H1 (cell line): ENCODE data around the gene SYT2. TPM values are rescaled to one million over a fixed set of nuclear protein-coding genes. Genes with fewer than 3 reads are reported as not detected.
"Not testable (repeated sequence)": the region's sequence is repeated elsewhere in the genome, so short reads cannot be mapped to it uniquely, and the experiment has no call there.

ENCODE experiments used
- CTCF ChIA-PET: fragments of 300-600 bp; sonication (Branson Sonifier 250); formaldehyde crosslinking; loops from one replicate; lab custom pipeline; 2021; ENCODE audit not compliant: partially characterized antibody; lab: Charles Lee
- POLR2A ChIA-PET: fragments of 300-600 bp; sonication (Branson Sonifier 250); formaldehyde crosslinking; loops from one replicate; lab custom pipeline; 2021; ENCODE audit warnings: inconsistent platforms; ENCODE audit not compliant: partially characterized antibody; lab: Charles Lee
- DNase-seq, 2 experiments: peaks; one replicate each; pipeline versions ENCODE4 v3.0.0 to v3.0.0-alpha.2; 2010 to 2022; ENCODE audit warnings: low spot score in 2 of 2, low read depth in 1 of 2, mixed read lengths in 1 of 2
- FAIRE-seq: peaks from 2 replicates; lab custom pipeline; 2011; peaks lifted over from hg19 to GRCh38; lab: Jason Lieb, UNC
- H2AFZ ChIP-seq: 2 replicates; pipeline ENCODE4 v1.8.1; 2012; ENCODE audit warnings: low read length, inconsistent platforms
- H2AK5ac ChIP-seq: 2 replicates; pipeline ENCODE4 v1.6.1; 2013; ENCODE audit warnings: low read depth, low read length
- H2BK120ac ChIP-seq: replicated peaks from 2 replicates; pipeline ENCODE3; 2013; ENCODE audit warnings: low read depth, low read length, inconsistent platforms
- H2BK12ac ChIP-seq: 2 replicates; pipeline ENCODE4 v1.6.1; 2013; ENCODE audit warnings: low read depth, low read length
- H2BK15ac ChIP-seq: 2 replicates; pipeline ENCODE4 v1.6.1; 2013; ENCODE audit warnings: low read length
- H2BK20ac ChIP-seq: 2 replicates; pipeline ENCODE4 v1.6.1; 2013; ENCODE audit warnings: low read length
- H2BK5ac ChIP-seq: 2 replicates; pipeline ENCODE4 v1.6.1; 2013; ENCODE audit warnings: low read depth, low read length
- H3K14ac ChIP-seq: 2 replicates; pipeline ENCODE4 v1.6.1; 2013; ENCODE audit warnings: inconsistent platforms; ENCODE audit not compliant: insufficient read length
- H3K18ac ChIP-seq: 2 replicates; pipeline ENCODE4 v1.6.1; 2013; ENCODE audit warnings: low read length; ENCODE audit errors: extremely low read depth
- H3K23ac ChIP-seq: 2 replicates; pipeline ENCODE4 v1.6.1; 2013; ENCODE audit warnings: inconsistent platforms; ENCODE audit not compliant: insufficient read length
- H3K23me2 ChIP-seq: 2 replicates; pipeline ENCODE4 v1.6.1; 2013; ENCODE audit warnings: low read depth, low read length
- H3K27ac ChIP-seq: 2 replicates; pipeline ENCODE4 v1.6.1; 2011; ENCODE audit warnings: low read depth, low read length, inconsistent platforms
- H3K27me3 ChIP-seq, 4 experiments: replicated peaks in 1 of 4; 1 replicate in 1 of 4; 2 replicates in 3 of 4; pipeline versions ENCODE4 v1.6.1 to v1.8.1; 2011 to 2013; ENCODE audit warnings: low read length in 3 of 4, mild to moderate bottlenecking in 3 of 4, inconsistent platforms in 2 of 4, mixed read lengths in 2 of 4, moderate library complexity in 1 of 4; ENCODE audit not compliant: control insufficient read depth in 3 of 4, insufficient read depth in 3 of 4; ENCODE audit errors: extremely low read depth in 1 of 4
- H3K36me3 ChIP-seq, 4 experiments: 2 replicates each; pipeline versions ENCODE4 v1.6.1 to v1.8.1; 2011 to 2013; ENCODE audit warnings: mild to moderate bottlenecking in 4 of 4, low read length in 3 of 4, moderate library complexity in 2 of 4, control low read depth in 1 of 4, inconsistent platforms in 1 of 4; ENCODE audit not compliant: insufficient read depth in 4 of 4, control insufficient read depth in 2 of 4
- H3K4ac ChIP-seq: replicated peaks from 2 replicates; pipeline ENCODE3; 2013; ENCODE audit warnings: low read length, low read depth, mixed read lengths, inconsistent platforms; ENCODE audit not compliant: insufficient read length
- H3K4me1 ChIP-seq, 4 experiments: replicated peaks in 1 of 4; 1 replicate in 1 of 4; 2 replicates in 3 of 4; pipeline versions ENCODE4 v1.6.1 to v1.8.1; 2011 to 2013; ENCODE audit warnings: low read length in 3 of 4, inconsistent platforms in 2 of 4, mixed read lengths in 1 of 4; ENCODE audit not compliant: insufficient read depth in 4 of 4, control insufficient read depth in 3 of 4
- H3K4me2 ChIP-seq, 2 experiments: 2 replicates each; pipeline versions ENCODE4 v1.6.1 to v1.8.1; 2011 to 2013; ENCODE audit warnings: low read depth in 2 of 2, low read length in 2 of 2, control low read depth in 1 of 2, inconsistent platforms in 1 of 2, mild to moderate bottlenecking in 1 of 2; ENCODE audit not compliant: insufficient read depth in 1 of 2
- H3K4me3 ChIP-seq, 4 experiments: fragments of 200-600, 300-600 bp in 1 of 4; sonication (generic), shearing (Covaris generic), sonication (Bioruptor Twin) in 1 of 4; 2 replicates each; pipeline versions ENCODE4 v1.5.1 to v1.8.1; 2011 to 2016; ENCODE audit warnings: low read length in 4 of 4, low read depth in 3 of 4, control low read depth in 2 of 4, inconsistent platforms in 2 of 4, mild to moderate bottlenecking in 2 of 4, mixed read lengths in 1 of 4, moderate library complexity in 1 of 4; ENCODE audit not compliant: insufficient read depth in 2 of 4; ENCODE audit errors: extremely low read depth in 1 of 4
- H3K56ac ChIP-seq: replicated peaks from 2 replicates; pipeline ENCODE3; 2013; ENCODE audit warnings: low read depth, mild to moderate bottlenecking, mixed read lengths, low read length, inconsistent platforms; ENCODE audit not compliant: insufficient read length
- H3K79me1 ChIP-seq: 2 replicates; pipeline ENCODE4 v1.6.1; 2013; ENCODE audit warnings: low read depth, low read length, control low read depth
- H3K79me2 ChIP-seq, 2 experiments: 2 replicates each; pipeline versions ENCODE4 v1.6.1 to v1.8.1; 2012 to 2013; ENCODE audit warnings: low read length in 2 of 2, mild to moderate bottlenecking in 2 of 2, inconsistent platforms in 1 of 2; ENCODE audit not compliant: insufficient read depth in 2 of 2, control insufficient read depth in 1 of 2
- H3K9ac ChIP-seq, 4 experiments: replicated peaks in 1 of 4; 1 replicate in 1 of 4; 2 replicates in 3 of 4; pipeline versions ENCODE4 v1.6.1 to v1.8.1; 2011 to 2013; ENCODE audit warnings: low read depth in 3 of 4, low read length in 3 of 4, control low read depth in 2 of 4, mild to moderate bottlenecking in 2 of 4, moderate library complexity in 2 of 4, inconsistent platforms in 1 of 4; ENCODE audit errors: extremely low read depth in 1 of 4
- H3K9me3 ChIP-seq, 2 experiments: 2 replicates each; pipeline versions ENCODE4 v1.6.1 to v1.8.1; 2012 to 2013; ENCODE audit warnings: mild to moderate bottlenecking in 2 of 2, moderate library complexity in 2 of 2, control low read depth in 1 of 2, inconsistent platforms in 1 of 2, low read depth in 1 of 2, low read length in 1 of 2, mixed read lengths in 1 of 2; ENCODE audit not compliant: insufficient read depth in 2 of 2
- H4K20me1 ChIP-seq, 2 experiments: replicated peaks in 1 of 2; 2 replicates each; pipeline versions ENCODE3 to v1.8.1; 2011 to 2013; ENCODE audit warnings: inconsistent platforms in 2 of 2, low read length in 2 of 2, mild to moderate bottlenecking in 1 of 2; ENCODE audit not compliant: insufficient read depth in 2 of 2, control insufficient read depth in 1 of 2
- H4K5ac ChIP-seq: 2 replicates; pipeline ENCODE4 v1.6.1; 2013; ENCODE audit warnings: low read length, low read depth, mixed read lengths, inconsistent platforms; ENCODE audit not compliant: insufficient read length
- H4K8ac ChIP-seq: 2 replicates; pipeline ENCODE4 v1.8.0; 2013; ENCODE audit warnings: mild to moderate bottlenecking, moderate library complexity, low read length, inconsistent platforms; ENCODE audit not compliant: insufficient read depth; ENCODE audit errors: extremely low read depth
- H4K91ac ChIP-seq: replicated peaks from 2 replicates; pipeline ENCODE3; 2013; ENCODE audit warnings: low read length, mixed read lengths, inconsistent platforms; ENCODE audit not compliant: insufficient read length
- HDAC2 ChIP-seq, 2 experiments: fragments of 300-600 bp in 1 of 2; sonication (generic) in 1 of 2; IDR thresholded peaks; 2 replicates each; pipeline ENCODE4 v1.6.1; 2011 to 2012; ENCODE audit warnings: low read depth in 2 of 2, low read length in 2 of 2, mild to moderate bottlenecking in 2 of 2, moderate library complexity in 2 of 2, borderline replicate concordance in 1 of 2, inconsistent platforms in 1 of 2
- WGBS, 2 experiments: shearing (Covaris generic) in 1 of 2; methylation state at CpG; one replicate each; pipeline versions ENCODE4 v1.1.6 to v1.1.7; 2013 to 2015; ENCODE audit warnings: low lambda C conversion rate in 2 of 2, mixed read lengths in 2 of 2, inconsistent platforms in 1 of 2, low coverage in 1 of 2, missing lambda C conversion rate in 1 of 2; ENCODE audit not compliant: insufficient replicate concordance in 2 of 2, insufficient coverage in 1 of 2, insufficient read length in 1 of 2; ENCODE audit errors: extremely low coverage in 1 of 2, missing lambda C conversion rate in 1 of 2; 5-methylcytosine and 5-hydroxymethylcytosine counted together
- polyA plus RNA-seq, 7 experiments: library from polyadenylated mRNA; depleted of rRNA in 3 of 7; stranded (reverse) in 5 of 7; unstranded in 2 of 7; fragments of >200 nt in 5 of 7; fragments of 200-250 nt in 2 of 7; gene quantifications; 1 replicate in 5 of 7; 2 replicates in 1 of 7; 4 replicates in 1 of 7; pipeline versions ENCODE4 v1.2.1 to v1.2.3, GENCODE V29; 2011 to 2013; ENCODE audit warnings: missing spikeins in 2 of 7, mixed read lengths in 2 of 7
- total RNA-seq: library from RNA; stranded (reverse); fragmentation: NEBNext Ultra II Directional; extraction: Animal tissue kit (Norgen Biotek cat#: 25700); gene quantifications from 2 replicates; pipeline ENCODE4 v1.2.1, GENCODE V29; 2021

The SYT2 gene
- total and polyA plus RNA-seq, 2 of the 8 experiments (the other 6 are each of a cell fraction or from before 2014, with no cell fraction given) = 2.8 to 11.0 TPM

DNA sequence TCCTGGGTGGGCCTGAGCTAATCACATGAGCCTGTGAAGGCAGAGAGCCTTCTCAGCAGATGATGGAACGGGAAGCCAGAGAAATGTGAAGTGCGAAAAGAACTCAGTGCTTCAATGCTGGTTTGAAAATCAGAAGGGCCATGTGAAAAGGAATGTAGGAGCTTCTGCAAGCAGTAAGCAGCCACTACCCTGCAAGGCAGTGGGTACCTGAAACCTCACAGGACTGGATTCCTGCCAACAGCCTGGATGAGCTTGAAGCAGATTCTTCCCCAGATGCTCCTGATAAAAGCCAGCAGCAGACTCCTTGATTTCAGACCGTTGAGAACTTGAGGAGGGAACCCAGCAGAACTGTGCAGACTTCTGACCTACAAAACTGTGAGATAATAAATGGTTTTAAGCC lies 158.6 kb downstream of the SYT2 start (continued):
- TF ChIP-seq HDAC2 (IDR thresholded peaks at IDR 0.05; ENCODE audit: borderline replicate concordance in 1 of 2, low read depth in 2 of 2, low read length in 2 of 2) = no peak

DNA sequence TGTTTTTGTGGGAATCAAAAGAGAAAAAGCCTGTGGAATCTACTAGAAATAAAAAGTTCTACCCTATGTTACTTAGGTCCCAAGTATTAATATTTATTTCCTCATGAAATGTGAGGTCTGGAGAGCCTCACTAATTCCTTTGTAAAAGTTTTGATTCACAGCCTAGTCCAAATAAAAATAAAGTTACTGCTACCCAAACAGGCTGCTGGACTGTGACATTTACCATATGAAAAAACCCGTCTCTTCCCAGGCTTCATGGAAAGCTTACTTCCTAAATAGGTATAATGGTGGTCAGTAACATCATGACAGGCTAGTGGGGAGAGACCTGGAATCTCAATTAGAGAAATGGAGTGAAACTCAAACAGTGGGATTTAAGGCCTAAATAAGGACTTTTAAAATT lies 160.2 kb downstream of the SYT2 start:
- 83% methylated on average over 1 of the region's 1 CpG; no CpG with 5 or more reads in 1 of the 2 experiments for WGBS, 2 experiments
- POLR2A ChIA-PET, H3K18ac ChIP-seq, H3K4me2 ChIP-seq, H3K14ac ChIP-seq, H4K20me1 ChIP-seq, H2BK12ac ChIP-seq, H3K56ac ChIP-seq, H2BK20ac ChIP-seq, H2AK5ac ChIP-seq, FAIRE-seq, H3K4me3 ChIP-seq, H3K79me2 ChIP-seq, H3K9ac ChIP-seq, H3K4ac ChIP-seq, H3K23me2 ChIP-seq, H3K27ac ChIP-seq, H3K4me1 ChIP-seq, H2BK120ac ChIP-seq, H4K5ac ChIP-seq, H2BK5ac ChIP-seq, H4K8ac ChIP-seq, H4K91ac ChIP-seq, H2AFZ ChIP-seq, H2BK15ac ChIP-seq, H3K79me1 ChIP-seq, DNase-seq, H3K23ac ChIP-seq, H3K36me3 ChIP-seq, H3K9me3 ChIP-seq, H3K27me3 ChIP-seq: not testable (repeated sequence)
- CTCF ChIA-PET = interaction anchor here (1.2 to 2.3 kb wide), 3 partner anchors 22 to 50 kb away, joined by 3 to 5 read pairs (median 5); no protein-coding TSS in a partner anchor
